Fibroblast of gingiva (primary cell): ENCODE measurements around the gene LIFR.
"Not testable (repeated sequence)": the region's sequence is repeated elsewhere in the genome, so short reads cannot be mapped to it uniquely, and the experiment has no call there.

ENCODE experiments used
- DNase-seq: peaks from one replicate; pipeline ENCODE4 v3.0.0-alpha.2; 2011; ENCODE audit warnings: low read depth

The LIFR gene

DNA sequence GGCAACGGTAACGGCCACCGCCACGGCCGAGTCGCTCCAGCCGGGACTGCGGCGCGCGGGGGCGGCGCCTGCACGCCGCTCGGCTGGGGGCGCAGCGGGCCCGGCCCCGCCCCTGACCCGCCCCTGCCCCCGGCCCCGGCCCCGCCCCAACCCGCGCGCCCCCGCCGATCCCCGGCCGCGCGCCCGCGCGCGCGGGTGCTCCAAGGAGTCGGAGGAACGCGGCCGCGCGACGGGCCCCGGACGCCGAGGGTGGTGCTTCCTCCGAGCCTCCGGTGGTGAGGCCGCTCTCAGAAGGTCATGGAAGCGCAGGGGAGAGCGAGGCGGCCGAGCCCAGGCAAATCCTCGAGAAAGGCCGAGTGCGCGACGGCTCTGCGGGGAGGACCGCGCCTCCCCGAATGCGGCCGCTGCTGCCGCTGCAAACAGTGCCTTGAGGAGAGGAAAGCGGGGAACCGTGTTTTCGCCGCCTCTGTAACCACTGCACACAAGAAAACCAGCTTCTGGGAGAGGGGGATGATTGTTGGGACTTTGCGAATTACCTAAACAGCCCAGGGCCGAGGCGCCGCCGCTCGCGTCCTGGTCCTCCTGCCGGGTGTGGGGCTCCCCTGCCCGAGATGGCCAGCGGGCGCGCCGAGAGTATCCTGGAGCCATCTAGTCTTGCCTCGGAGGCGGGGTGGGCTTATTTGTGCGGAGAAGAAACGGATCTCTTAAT, at the start of gene LIFR:
LIFR (minus strand) TSS at position 48 of the 709 bp plus-strand sequence. CDS start 25,999 bp downstream, outside the sequence.
- DNase-seq = peak; percentile 81

DNA sequence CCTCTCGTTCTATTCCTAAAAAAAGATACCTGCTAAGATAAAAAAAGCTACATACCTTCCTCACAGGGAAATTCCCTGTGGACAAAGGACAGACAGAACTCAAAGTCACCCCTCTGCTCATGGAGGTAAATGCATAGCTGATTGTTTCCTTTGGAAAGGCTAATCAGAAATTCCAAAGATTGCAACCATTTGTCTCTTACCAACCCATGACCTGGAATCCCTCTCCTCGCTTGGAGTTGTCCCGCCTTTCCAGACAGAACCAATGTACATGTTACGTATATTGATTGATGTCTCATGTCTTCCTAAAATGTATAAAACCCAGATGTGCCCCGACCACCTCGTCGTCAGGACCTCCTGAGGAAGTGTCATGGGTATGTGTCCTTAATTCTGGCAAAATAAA, 49.2 kb upstream of the LIFR start:
- DNase-seq = no peak

DNA sequence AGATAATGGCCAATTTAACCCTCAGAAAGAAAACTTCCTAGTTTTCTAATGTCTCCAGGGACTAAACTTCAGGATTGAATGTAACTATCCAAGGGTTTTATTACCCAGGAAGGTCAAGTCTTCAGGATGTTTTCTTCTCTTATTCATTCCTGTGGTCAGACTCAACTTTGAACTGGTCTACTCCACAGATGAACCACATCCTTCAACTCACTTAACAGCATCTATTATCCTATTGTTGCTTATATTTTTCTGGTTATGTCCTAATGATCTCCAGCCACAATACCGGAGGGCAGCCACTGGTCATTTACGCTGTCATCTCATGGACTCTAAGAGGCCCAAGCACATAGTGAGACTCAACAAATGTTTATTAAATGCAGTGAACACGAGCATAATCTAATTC, 47.2 kb upstream of the LIFR start:
- peak; percentile 13 for DNase-seq

GRCh38 chr5:38602641-38603040, 46.2 kb upstream of the LIFR start:
- no peak for DNase-seq

DNA sequence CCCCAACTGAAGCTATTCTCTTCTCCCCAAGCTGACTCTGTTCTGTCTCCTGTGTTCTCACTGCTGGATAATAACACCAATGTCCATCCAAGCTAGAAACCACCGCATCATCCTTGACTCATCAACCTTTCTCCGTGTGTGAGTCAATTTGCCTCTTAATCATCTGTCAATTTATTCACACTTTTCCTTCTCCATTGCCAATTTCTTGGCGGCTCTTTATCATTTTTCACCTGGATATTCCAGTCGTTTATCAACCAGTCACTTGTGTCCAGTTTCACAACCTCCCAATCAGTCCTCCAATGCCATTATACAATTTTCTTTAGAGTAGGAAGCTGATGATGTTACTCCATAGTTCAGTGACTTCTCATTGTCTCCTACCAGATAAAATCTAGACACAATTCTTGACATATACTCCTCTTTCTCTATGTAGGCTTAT, 45.4 kb upstream of the LIFR start:
- peak; percentile 5 for DNase-seq

GRCh38 chr5:38601133-38601862, 44.9 kb upstream of the LIFR start:
- peak; percentile 26 for DNase-seq

GRCh38 chr5:38600329-38601045, 44.0 kb upstream of the LIFR start:
- peak; percentile 67 for DNase-seq

DNA sequence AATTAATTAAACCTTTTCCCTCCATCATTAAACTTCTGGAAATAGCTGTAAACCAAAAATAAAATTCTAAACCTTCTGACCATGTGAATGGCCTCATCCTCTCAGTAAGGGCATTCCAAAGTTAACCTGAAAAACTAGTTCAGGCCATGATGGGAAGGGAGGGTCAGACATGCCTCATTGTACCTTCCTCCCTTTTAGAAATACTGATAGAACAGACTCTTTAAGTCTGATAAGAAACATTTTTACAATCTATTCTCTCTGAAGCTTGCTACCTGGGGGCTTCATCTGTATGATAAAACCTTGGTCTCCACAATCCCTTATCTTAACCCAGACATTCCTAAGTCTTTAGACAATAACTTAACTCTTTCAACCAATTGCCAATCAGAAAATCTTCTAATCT, 43.3 kb upstream of the LIFR start:
- not testable (repeated sequence) for DNase-seq

DNA sequence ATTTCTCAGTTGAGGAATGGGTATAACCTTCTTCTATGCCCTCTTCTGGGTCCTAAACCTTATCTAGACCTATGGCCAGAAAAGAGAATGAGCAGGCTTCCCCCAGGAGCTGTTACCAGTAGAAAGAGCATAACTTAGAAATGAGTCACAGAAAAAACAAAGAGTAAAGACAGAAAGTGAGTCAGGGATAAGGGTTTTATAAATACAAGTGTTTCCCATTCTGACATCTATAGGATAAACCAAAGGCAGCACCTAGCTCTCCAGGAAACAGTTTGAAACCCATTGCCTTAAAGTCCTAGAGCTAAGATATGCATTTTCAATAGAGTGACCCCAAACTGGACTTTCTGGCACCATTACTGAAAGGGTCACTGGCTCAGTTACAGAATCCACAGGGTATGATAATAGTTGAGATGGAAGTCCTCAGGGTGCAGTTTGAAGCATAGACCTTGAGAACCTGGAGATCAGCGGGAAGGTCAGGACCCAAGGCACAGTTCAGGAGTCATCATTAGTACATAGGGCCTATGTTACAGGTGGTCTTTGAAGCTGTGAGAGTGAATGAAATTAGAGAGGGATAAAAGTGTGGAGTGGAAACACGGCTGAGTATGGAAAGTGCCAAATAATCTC, 42.7 kb upstream of the LIFR start:
- DNase-seq = peak; percentile 38

DNA sequence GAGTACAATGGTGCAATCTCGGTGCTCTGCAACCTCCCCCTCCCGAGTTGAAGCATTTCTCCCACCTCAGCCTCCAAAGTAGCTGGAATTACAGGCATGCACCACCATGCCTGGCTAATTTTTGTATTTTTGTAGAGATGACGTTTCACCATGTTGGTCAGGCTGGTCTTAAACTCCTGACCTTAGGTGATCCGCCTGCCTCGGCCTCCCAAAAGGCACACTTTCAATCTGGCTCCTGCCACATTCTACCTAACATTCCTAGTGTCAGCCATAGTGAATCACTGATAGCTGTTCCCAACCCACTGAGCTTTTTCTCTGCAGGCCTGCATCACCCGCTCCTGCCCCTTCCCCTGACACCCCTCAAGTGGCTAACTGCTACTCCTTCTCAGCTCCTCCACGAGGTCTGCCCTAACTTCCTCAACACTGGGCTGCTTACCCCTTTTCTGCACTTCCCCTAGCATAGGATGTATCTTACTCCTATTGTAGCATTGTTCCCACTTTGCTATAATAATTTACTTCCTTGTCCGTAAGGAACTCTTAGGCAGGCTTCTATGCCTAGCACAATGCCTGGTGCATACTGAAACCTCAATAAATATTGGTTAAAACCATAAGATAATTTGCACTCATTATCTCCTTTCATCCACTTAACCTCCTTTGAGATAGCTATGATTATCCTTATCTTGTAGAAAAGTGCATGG, 42.0 kb upstream of the LIFR start:
- no peak for DNase-seq

DNA sequence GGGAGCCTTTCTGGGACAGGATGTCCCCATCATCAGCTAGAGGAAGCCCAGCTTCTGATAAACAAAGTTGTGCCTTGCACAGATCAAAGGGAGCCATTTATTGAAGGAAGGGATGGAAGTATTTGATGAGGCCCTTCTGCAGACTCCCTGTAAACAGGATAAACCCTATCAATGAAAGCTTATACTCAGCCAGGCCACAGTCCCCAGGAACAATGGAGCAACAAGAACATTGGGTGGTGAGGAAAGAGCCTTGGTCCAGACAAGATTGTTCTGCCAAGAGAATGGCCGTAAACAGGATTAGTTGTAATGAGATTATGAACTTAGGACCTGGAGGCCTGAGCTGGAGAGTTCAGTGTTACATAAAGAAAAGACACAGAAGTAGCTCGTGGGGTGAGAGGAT, 40.5 kb upstream of the LIFR start:
- DNase-seq = no peak

- peak; percentile 92 for DNase-seq
These were observed 38.8 kb upstream of the LIFR start for GRCh38 chr5:38595132-38595745.

DNA sequence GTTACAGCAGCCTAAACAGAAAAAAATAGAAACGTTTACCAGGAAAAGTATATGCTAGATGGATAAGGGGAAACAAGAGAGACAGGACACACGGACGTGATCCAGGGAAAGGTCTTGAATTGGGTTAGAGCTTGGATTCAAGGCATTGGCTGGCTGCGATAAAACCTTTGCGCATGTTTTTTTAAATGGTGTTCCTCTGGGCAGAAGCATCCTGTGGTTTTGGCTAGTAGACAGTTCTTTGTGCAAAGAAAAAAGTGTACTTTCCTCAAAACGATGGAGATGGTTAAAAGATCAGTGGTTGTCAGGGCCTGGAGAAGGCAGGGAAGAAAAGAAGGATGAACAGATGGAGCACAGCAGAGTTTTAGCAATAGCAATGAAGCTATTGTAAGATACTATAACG, 37.5 kb upstream of the LIFR start:
- no peak for DNase-seq

GRCh38 chr5:38591523-38591849, 35.0 kb upstream of the LIFR start:
- DNase-seq = no peak

- DNase-seq = peak; percentile 18
These were observed 34.5 kb upstream of the LIFR start for GRCh38 chr5:38590838-38591522.

- DNase-seq = no peak
These were observed 33.2 kb upstream of the LIFR start for GRCh38 chr5:38589629-38590028.

DNA sequence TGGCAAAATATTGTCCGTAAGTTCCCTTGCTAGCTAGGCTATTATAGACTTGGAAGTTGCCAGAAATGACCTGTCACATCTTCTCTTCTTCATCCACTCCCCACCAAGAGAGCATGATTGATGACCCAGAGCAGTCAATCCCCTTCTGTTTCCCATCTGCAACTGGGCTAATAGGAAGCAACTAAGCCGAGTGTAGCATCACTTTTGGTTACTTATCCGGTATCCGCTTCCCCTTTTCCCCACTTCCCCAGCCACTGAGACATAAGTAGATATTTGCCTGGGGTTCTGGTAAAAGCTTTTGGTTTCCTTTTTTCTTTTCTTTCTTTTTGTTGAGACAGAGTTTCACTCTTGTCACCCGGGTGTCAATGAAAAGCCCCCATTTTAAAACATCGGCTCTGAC, 29.4 kb upstream of the LIFR start:
- DNase-seq = no peak

DNA sequence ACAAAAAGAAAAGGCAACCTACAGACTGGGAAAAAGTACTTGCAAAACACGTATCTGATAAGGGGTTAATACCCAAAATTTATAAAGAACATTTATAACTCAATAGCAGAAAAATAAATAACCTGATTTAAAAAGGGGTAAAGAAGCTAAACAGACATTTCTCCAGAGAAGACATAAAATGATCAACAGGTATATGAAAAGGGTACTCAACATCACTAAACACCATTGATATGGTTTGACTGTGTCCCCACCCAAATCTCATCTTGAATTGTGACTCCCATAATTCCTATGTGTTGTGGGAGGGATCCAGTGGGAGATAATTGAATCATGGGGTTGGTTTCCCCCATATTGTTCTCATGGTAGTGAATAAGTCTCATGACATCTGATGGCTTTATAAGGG, 27.1 kb upstream of the LIFR start:
- DNase-seq = no peak

GRCh38 chr5:38582975-38583319, 26.5 kb upstream of the LIFR start:
- DNase-seq = no peak

DNA sequence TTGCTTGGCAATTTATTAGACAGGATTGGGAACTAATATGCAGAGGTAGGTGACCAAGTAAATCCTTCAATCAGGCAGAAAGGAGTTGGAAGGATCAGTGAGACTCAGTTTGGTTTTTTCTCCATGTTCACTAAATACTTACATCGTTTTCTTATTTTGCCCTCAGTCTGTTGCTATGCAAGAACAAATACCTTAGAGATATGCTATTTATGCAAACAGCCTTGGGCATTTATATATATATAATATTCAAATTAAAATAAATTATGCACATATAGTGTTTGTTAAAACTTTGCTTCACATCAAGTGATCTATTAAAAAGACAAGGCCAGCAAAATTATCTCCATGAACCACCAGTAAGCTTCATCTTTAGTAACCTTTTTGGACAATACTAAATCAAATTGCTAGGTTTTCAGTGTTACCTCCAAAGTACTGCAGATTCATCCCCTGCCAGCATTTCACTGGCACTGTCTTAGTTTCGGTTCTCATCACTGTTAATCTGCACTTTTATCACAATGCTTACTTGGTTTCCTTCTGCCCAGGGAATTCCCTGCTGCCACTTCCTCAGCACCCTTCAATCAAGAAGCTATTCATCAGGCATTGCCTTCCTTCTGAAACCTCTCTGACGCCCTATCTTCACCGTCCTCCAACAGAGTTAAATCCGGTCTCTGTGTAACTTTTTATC, 26.0 kb upstream of the LIFR start:
- no peak for DNase-seq

GRCh38 chr5:38581597-38581996, 25.2 kb upstream of the LIFR start:
- DNase-seq = no peak
